ENCODE data around the gene MAML3.

DNA sequence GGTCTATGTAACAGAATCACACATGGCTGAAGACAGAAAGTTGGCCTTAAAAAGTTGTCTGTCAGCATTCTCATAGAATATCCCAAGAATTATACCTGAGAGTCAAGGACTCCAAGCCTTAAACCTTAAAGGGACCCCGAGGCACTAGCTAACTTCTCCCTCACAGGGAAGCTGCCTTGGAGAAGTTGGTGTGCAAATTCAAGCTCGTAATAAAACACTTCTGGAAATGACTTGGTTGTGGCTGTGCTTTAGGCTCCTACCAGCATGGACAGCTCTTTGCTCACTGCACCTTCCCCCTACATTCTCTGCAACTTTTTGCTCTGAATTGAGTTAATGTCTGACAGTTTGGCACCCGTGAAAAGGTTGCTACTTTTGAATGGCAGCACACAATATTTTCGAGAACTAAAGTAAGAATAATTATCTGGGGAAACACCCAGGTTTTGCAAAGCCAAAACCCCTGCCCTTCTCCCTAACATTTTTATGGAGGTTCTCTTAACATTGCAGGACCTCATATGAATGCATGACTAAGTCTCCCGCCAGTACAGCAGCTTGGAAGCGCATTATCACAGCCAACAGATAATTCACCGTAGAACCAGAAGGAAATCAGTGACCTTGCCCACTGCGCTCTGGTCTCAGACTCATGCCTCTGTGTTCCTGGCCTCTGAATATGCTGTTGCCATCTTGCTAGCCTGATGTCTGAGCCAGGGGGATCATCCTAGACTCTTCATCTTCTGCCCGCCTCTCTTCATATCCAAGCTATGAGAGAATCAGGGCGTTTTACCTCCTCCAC lies 397.4 kb downstream of the MAML3 start:
- TF ChIP-seq, protein P1, sequence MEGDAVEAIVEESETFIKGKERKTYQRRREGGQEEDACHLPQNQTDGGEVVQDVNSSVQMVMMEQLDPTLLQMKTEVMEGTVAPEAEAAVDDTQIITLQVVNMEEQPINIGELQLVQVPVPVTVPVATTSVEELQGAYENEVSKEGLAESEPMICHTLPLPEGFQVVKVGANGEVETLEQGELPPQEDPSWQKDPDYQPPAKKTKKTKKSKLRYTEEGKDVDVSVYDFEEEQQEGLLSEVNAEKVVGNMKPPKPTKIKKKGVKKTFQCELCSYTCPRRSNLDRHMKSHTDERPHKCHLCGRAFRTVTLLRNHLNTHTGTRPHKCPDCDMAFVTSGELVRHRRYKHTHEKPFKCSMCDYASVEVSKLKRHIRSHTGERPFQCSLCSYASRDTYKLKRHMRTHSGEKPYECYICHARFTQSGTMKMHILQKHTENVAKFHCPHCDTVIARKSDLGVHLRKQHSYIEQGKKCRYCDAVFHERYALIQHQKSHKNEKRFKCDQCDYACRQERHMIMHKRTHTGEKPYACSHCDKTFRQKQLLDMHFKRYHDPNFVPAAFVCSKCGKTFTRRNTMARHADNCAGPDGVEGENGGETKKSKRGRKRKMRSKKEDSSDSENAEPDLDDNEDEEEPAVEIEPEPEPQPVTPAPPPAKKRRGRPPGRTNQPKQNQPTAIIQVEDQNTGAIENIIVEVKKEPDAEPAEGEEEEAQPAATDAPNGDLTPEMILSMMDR (optimal IDR thresholded peaks at IDR 0.05 in 1 of 3, IDR thresholded peaks at IDR 0.05 in 1 of 3, conservative IDR thresholded peaks at IDR 0.05 in 1 of 3; ENCODE audit: extremely low read depth in 1 of 3, insufficient read depth in 2 of 3, low read length in 3 of 3): no peak
- no peak for TF ChIP-seq EZH2 (IDR thresholded peaks at IDR 0.05; ENCODE audit: low read length)
